ENCODE results near the gene CTCFL. TPM values are rescaled to one million over a fixed set of nuclear protein-coding genes. Genes with fewer than 3 reads are reported as not detected.

The CTCFL gene
- polyA plus RNA-seq, 1 donor from 2014 or later = not detected

DNA sequence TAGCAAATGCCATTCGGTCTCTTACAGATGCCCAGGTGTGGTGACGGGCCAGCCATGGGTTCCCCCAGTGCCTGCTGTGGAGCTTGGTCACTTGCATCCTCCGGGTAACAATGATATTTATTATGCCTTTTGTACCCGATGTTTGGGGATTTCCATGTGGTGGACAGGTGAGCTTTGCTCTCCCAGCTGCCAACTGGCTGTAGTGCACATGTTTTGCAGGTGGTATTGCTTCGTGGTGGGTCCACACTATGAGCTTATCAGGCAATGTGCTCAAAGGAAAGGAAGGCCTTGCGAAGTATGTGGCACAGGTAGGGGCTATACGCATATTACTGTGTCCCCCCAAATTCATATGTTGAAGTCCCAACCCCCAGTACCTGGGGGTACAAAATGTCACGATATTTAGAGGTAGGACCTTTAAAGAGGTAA lies 4.2 kb upstream of the CTCFL start:
- Histone ChIP-seq H4K20me1 (ENCODE audit: insufficient read depth) (no peaks in the 10 kb centered on the region), H2AFZ (ENCODE audit: low read depth, low read length) (no peak overlapping the region), H3K79me2 (replicated peaks; ENCODE audit: insufficient read depth, low read length) (no peaks in the 10 kb centered on the region), H3K9me2 (ENCODE audit: insufficient read depth, low read length) (no peaks in the 10 kb centered on the region), H3K36me3 (ENCODE audit: insufficient read depth, low read length) (no peaks in the 10 kb centered on the region), H3K9me3 (ENCODE audit: low read length) (no peaks in the 10 kb centered on the region), H3K27me3 (ENCODE audit: insufficient read depth, low read depth, low read length) (no peaks in the 10 kb centered on the region), H3F3A (ENCODE audit: insufficient read depth, low read length, poor library complexity, severe bottlenecking) (no peaks in the 10 kb centered on the region), H3K4me3 (ENCODE audit: low read length) (no peak overlapping the region), H3K4me2 (ENCODE audit: low read length) (no peak overlapping the region), H3K9ac (ENCODE audit: low read length) (no peak overlapping the region), H3K27ac (ENCODE audit: low read length) (no peak overlapping the region)
- TF ChIP-seq MXI1 (conservative IDR thresholded peaks at IDR 0.05; ENCODE audit: poor library complexity, severe bottlenecking) (no peak), RAD21 (conservative IDR thresholded peaks at IDR 0.05) (no peak), TAF1 (IDR thresholded peaks at IDR 0.05; ENCODE audit: low read depth) (no peak), POLR2AphosphoS5 (IDR thresholded peaks at IDR 0.05) (no peak), EP300 (conservative IDR thresholded peaks at IDR 0.05; ENCODE audit: poor library complexity, severe bottlenecking) (no peak), SMC3 (conservative IDR thresholded peaks at IDR 0.05; ENCODE audit: poor library complexity) (no peak), EZH2 (IDR thresholded peaks at IDR 0.05; ENCODE audit: borderline replicate concordance, insufficient read depth, low read length, poor library complexity, severe bottlenecking) (no peak)
- TF ChIP-seq, protein P1, sequence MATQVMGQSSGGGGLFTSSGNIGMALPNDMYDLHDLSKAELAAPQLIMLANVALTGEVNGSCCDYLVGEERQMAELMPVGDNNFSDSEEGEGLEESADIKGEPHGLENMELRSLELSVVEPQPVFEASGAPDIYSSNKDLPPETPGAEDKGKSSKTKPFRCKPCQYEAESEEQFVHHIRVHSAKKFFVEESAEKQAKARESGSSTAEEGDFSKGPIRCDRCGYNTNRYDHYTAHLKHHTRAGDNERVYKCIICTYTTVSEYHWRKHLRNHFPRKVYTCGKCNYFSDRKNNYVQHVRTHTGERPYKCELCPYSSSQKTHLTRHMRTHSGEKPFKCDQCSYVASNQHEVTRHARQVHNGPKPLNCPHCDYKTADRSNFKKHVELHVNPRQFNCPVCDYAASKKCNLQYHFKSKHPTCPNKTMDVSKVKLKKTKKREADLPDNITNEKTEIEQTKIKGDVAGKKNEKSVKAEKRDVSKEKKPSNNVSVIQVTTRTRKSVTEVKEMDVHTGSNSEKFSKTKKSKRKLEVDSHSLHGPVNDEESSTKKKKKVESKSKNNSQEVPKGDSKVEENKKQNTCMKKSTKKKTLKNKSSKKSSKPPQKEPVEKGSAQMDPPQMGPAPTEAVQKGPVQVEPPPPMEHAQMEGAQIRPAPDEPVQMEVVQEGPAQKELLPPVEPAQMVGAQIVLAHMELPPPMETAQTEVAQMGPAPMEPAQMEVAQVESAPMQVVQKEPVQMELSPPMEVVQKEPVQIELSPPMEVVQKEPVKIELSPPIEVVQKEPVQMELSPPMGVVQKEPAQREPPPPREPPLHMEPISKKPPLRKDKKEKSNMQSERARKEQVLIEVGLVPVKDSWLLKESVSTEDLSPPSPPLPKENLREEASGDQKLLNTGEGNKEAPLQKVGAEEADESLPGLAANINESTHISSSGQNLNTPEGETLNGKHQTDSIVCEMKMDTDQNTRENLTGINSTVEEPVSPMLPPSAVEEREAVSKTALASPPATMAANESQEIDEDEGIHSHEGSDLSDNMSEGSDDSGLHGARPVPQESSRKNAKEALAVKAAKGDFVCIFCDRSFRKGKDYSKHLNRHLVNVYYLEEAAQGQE (IDR thresholded peaks at IDR 0.05; ENCODE audit: borderline replicate concordance) = no peak
- TF ChIP-seq, protein P2, sequence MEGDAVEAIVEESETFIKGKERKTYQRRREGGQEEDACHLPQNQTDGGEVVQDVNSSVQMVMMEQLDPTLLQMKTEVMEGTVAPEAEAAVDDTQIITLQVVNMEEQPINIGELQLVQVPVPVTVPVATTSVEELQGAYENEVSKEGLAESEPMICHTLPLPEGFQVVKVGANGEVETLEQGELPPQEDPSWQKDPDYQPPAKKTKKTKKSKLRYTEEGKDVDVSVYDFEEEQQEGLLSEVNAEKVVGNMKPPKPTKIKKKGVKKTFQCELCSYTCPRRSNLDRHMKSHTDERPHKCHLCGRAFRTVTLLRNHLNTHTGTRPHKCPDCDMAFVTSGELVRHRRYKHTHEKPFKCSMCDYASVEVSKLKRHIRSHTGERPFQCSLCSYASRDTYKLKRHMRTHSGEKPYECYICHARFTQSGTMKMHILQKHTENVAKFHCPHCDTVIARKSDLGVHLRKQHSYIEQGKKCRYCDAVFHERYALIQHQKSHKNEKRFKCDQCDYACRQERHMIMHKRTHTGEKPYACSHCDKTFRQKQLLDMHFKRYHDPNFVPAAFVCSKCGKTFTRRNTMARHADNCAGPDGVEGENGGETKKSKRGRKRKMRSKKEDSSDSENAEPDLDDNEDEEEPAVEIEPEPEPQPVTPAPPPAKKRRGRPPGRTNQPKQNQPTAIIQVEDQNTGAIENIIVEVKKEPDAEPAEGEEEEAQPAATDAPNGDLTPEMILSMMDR (IDR thresholded peaks at IDR 0.05; ENCODE audit: poor library complexity, severe bottlenecking) = no peak

GRCh38 chr20:57528148-57528547 lies 3.2 kb upstream of the CTCFL start:
- H3K36me3 ChIP-seq (ENCODE audit: insufficient read depth, low read length) = no peaks in the 10 kb centered on the region
- H3K27ac ChIP-seq (ENCODE audit: low read length) = no peak overlapping the region
- TF ChIP-seq POLR2AphosphoS5 (IDR thresholded peaks at IDR 0.05) (no peak), EP300 (conservative IDR thresholded peaks at IDR 0.05; ENCODE audit: poor library complexity, severe bottlenecking) (no peak), SMC3 (conservative IDR thresholded peaks at IDR 0.05; ENCODE audit: poor library complexity) (no peak), TAF1 (IDR thresholded peaks at IDR 0.05; ENCODE audit: low read depth) (no peak), RAD21 (conservative IDR thresholded peaks at IDR 0.05) (no peak)
- TF ChIP-seq, protein P1 (IDR thresholded peaks at IDR 0.05; ENCODE audit: borderline replicate concordance) = no peak
- H3K79me2 ChIP-seq (replicated peaks; ENCODE audit: insufficient read depth, low read length) = no peaks in the 10 kb centered on the region
- H3F3A ChIP-seq (ENCODE audit: insufficient read depth, low read length, poor library complexity, severe bottlenecking) = no peaks in the 10 kb centered on the region
- H3K9me3 ChIP-seq (ENCODE audit: low read length) = no peaks in the 10 kb centered on the region
- no peak overlapping the region for H3K4me2 ChIP-seq (ENCODE audit: low read length)
- H3K9me2 ChIP-seq (ENCODE audit: insufficient read depth, low read length) = no peaks in the 10 kb centered on the region
- no peak overlapping the region for H3K4me3 ChIP-seq (ENCODE audit: low read length)
- no peak overlapping the region for H2AFZ ChIP-seq (ENCODE audit: low read depth, low read length)
- no peaks in the 10 kb centered on the region for H3K27me3 ChIP-seq (ENCODE audit: insufficient read depth, low read depth, low read length)
- no peak overlapping the region for H3K9ac ChIP-seq (ENCODE audit: low read length)
- H4K20me1 ChIP-seq (ENCODE audit: insufficient read depth) = no peaks in the 10 kb centered on the region

All from neural cell (in vitro differentiated cells).